GM23338 (cell line): ENCODE data around the gene IFI27. TPM values are rescaled to one million over a fixed set of nuclear protein-coding genes. Genes with fewer than 3 reads are reported as not detected.

Experiments used
- ATAC-seq: fragments of 200-7000 bp; cut with Tn5 transposase; 3 replicates; pipeline ENCODE4 v1.9.1; 2020
- DNase-seq: peaks from one replicate; pipeline ENCODE4 v3.0.0-alpha.2; 2015; ENCODE audit warnings: low spot score
- H2AFZ ChIP-seq: fragments of 200-600 bp; sonication (generic); 2 replicates; pipeline ENCODE4 v1.8.0; 2016; ENCODE audit warnings: antibody characterized with exemption, mild to moderate bottlenecking, moderate library complexity
- H3F3A ChIP-seq: fragments of 200-600 bp; sonication (generic); replicated peaks from 2 replicates; pipeline ENCODE4 v1.8.0; 2017; ENCODE audit warnings: antibody characterized with exemption, mixed run types, low read depth
- H3K27ac ChIP-seq: fragments of 200-600 bp; sonication (generic); 2 replicates; pipeline ENCODE4 v1.6.1; 2016; ENCODE audit warnings: low read depth
- H3K27me3 ChIP-seq: fragments of 200-600 bp; sonication (generic); 2 replicates; pipeline ENCODE4 v1.8.0; 2016; ENCODE audit warnings: mild to moderate bottlenecking, mixed run types, moderate library complexity; ENCODE audit not compliant: insufficient read depth
- H3K36me3 ChIP-seq: fragments of 200-600 bp; sonication (generic); 2 replicates; pipeline ENCODE4 v1.8.0; 2016; ENCODE audit warnings: mild to moderate bottlenecking; ENCODE audit not compliant: insufficient read depth
- H3K4me1 ChIP-seq: fragments of 200-600 bp; sonication (generic); 2 replicates; pipeline ENCODE4 v1.8.0; 2016; ENCODE audit warnings: mild to moderate bottlenecking, moderate library complexity; ENCODE audit not compliant: insufficient read depth
- H3K4me2 ChIP-seq: fragments of 200-600 bp; sonication (generic); 2 replicates; pipeline ENCODE4 v1.7.1; 2017; ENCODE audit warnings: mixed run types
- H3K4me3 ChIP-seq: fragments of 200-600 bp; sonication (generic); 2 replicates; pipeline ENCODE4 v1.6.1; 2016; ENCODE audit warnings: mixed run types
- H3K79me2 ChIP-seq: fragments of 200-600 bp; sonication (generic); replicated peaks from 2 replicates; pipeline ENCODE4 v1.8.0; 2017; ENCODE audit warnings: mild to moderate bottlenecking; ENCODE audit not compliant: insufficient read depth
- H3K9me2 ChIP-seq: fragments of 200-600 bp; sonication (generic); 2 replicates; pipeline ENCODE4 v1.8.0; 2017; ENCODE audit not compliant: insufficient read depth
- H4K20me1 ChIP-seq: fragments of 200-600 bp; sonication (generic); replicated peaks from 2 replicates; pipeline ENCODE4 v1.8.0; 2017; ENCODE audit warnings: mild to moderate bottlenecking; ENCODE audit not compliant: insufficient read depth
- H3K27ac Mint-ChIP-seq: 2 replicates; pipeline ENCODE4 v1.8.0; 2020; ENCODE audit warnings: inconsistent platforms, mild to moderate bottlenecking, moderate library complexity, mixed read lengths
- H3K27me3 Mint-ChIP-seq: 3 replicates; pipeline ENCODE4 v1.8.0; 2022; ENCODE audit warnings: low read depth, mild to moderate bottlenecking, moderate library complexity, mixed read lengths, inconsistent platforms; ENCODE audit not compliant: insufficient read depth, poor library complexity
- H3K36me3 Mint-ChIP-seq: 3 replicates; pipeline ENCODE4 v1.8.0; 2021; ENCODE audit warnings: low read depth, mild to moderate bottlenecking, inconsistent platforms, moderate library complexity, mixed read lengths
- H3K4me1 Mint-ChIP-seq: 3 replicates; pipeline ENCODE4 v1.8.0; 2020; ENCODE audit warnings: mild to moderate bottlenecking, inconsistent platforms, mixed read lengths
- H3K4me3 Mint-ChIP-seq: 3 replicates; pipeline ENCODE4 v1.8.0; 2021; ENCODE audit warnings: moderate library complexity, mild to moderate bottlenecking, inconsistent platforms, mixed read lengths
- H3K9me3 Mint-ChIP-seq: 3 replicates; pipeline ENCODE4 v1.8.0; 2020; ENCODE audit warnings: moderate library complexity, mild to moderate bottlenecking, inconsistent platforms, mixed read lengths
- CREB1 ChIP-seq: fragments of 250-450 bp; sonication (Bioruptor Pico); IDR thresholded peaks from 2 replicates; pipeline ENCODE4 v1.5.0; 2020; ENCODE audit warnings: low read depth, mild to moderate bottlenecking, moderate library complexity
- CTCF ChIP-seq, 2 experiments: fragments of 200-600 bp in 1 of 2; sonication (generic) in 1 of 2; conservative IDR thresholded peaks; 2 replicates each; pipeline versions ENCODE4 v1.5.1 to v1.6.1; 2016 to 2017; ENCODE audit warnings: antibody characterized with exemption in 2 of 2, low read depth in 2 of 2, mild to moderate bottlenecking in 2 of 2, moderate library complexity in 1 of 2
- EZH2 ChIP-seq: fragments of 200-600 bp; sonication (generic); IDR thresholded peaks from one replicate; pipeline ENCODE4 v1.8.0; 2017; ENCODE audit warnings: antibody characterized with exemption, mild to moderate bottlenecking, low read depth; ENCODE audit not compliant: unreplicated experiment
- JUNB ChIP-seq: IDR thresholded peaks from one replicate; pipeline ENCODE4 v1.6.1; 2016; ENCODE audit warnings: antibody characterized with exemption; ENCODE audit not compliant: unreplicated experiment
- NANOG ChIP-seq: IDR thresholded peaks from 2 replicates; pipeline ENCODE4 v1.6.1; 2016; ENCODE audit warnings: antibody characterized with exemption, borderline replicate concordance
- POLR2AphosphoS5 ChIP-seq: IDR thresholded peaks from 2 replicates; pipeline ENCODE4 v1.6.1; 2016; ENCODE audit warnings: antibody characterized with exemption, low read depth
- REST ChIP-seq: IDR thresholded peaks from one replicate; pipeline ENCODE4 v1.6.1; 2018; ENCODE audit warnings: antibody characterized with exemption; ENCODE audit not compliant: unreplicated experiment
- STAT1 ChIP-seq: IDR thresholded peaks from one replicate; pipeline ENCODE4 v1.6.1; 2016; ENCODE audit warnings: antibody characterized with exemption; ENCODE audit not compliant: unreplicated experiment
- ZNF114 ChIP-seq: fragments of 250-450 bp; sonication (Bioruptor Pico); IDR thresholded peaks from 2 replicates; pipeline ENCODE4 v1.5.0; 2020; ENCODE audit warnings: mild to moderate bottlenecking, moderate library complexity
- polyA plus RNA-seq: library from polyadenylated mRNA; unstranded; fragments of >200 nt; fragmentation: Nextera tagmentation; extraction: Ambion mirVana; gene quantifications from 2 replicates; pipeline ENCODE4 v1.2.1, GENCODE V29; 2016
- total RNA-seq: library from RNA; depleted of rRNA; stranded (reverse); fragments of >200 nt; shearing (Covaris generic); gene quantifications from 2 replicates; pipeline ENCODE4 v1.2.3, GENCODE V29; 2014

IFI27 gene
- total and polyA plus RNA-seq, 2 experiments from 2014 or later: 0.49 to 1.2 TPM

GRCh38 chr14:94113490-94113889 is 3.0 kb downstream of the IFI27 start:
- no peaks in the 10 kb centered on the region for H3F3A ChIP-seq
- no peaks in the 10 kb centered on the region for H4K20me1 ChIP-seq
- TF ChIP-seq JUNB (no peak), REST (no peak), CTCF (conservative IDR thresholded peaks at IDR 0.05; ENCODE audit: low read depth in 2 of 2) (no peak), NANOG (no peak), EZH2 (no peak), STAT1 (no peak), POLR2AphosphoS5 (no peak), CREB1 (CRISPR knock-in tag) (no peak)
- H3K4me1 Mint-ChIP-seq: peaks cover 15% of the 10 kb centered on the region
- DNase-seq (no peak), ATAC-seq (no peak)
- peaks cover 1% of the 10 kb centered on the region for H3K27me3 Mint-ChIP-seq
- H3K36me3 Mint-ChIP-seq: no peaks in the 10 kb centered on the region
- H2AFZ ChIP-seq: no peak overlapping the region
- no peaks in the 10 kb centered on the region for H3K4me1 ChIP-seq
- H3K9me2 ChIP-seq: no peaks in the 10 kb centered on the region
- no peak overlapping the region for H3K4me2 ChIP-seq
- no peak overlapping the region for H3K27ac ChIP-seq
- no peak overlapping the region for H3K4me3 Mint-ChIP-seq
- no peak overlapping the region for H3K27ac Mint-ChIP-seq
- no peaks in the 10 kb centered on the region for H3K27me3 ChIP-seq
- no peaks in the 10 kb centered on the region for H3K36me3 ChIP-seq
- H3K4me3 ChIP-seq: no peak overlapping the region
- no peaks in the 10 kb centered on the region for H3K9me3 Mint-ChIP-seq
- no peaks in the 10 kb centered on the region for H3K79me2 ChIP-seq

- Histone ChIP-seq H3K9me2 (no peaks in the 10 kb centered on the region), H3F3A (no peaks in the 10 kb centered on the region), H2AFZ (no peak overlapping the region), H3K4me1 (no peaks in the 10 kb centered on the region), H3K4me3 (no peak overlapping the region), H3K36me3 (no peaks in the 10 kb centered on the region), H4K20me1 (no peaks in the 10 kb centered on the region), H3K79me2 (no peaks in the 10 kb centered on the region), H3K4me2 (no peak overlapping the region), H3K27ac (no peak overlapping the region), H3K27me3 (no peaks in the 10 kb centered on the region)
- Mint-ChIP-seq H3K36me3 (no peaks in the 10 kb centered on the region), H3K4me1 (peaks cover 15% of the 10 kb centered on the region), H3K4me3 (no peak overlapping the region), H3K27me3 (peaks cover 1% of the 10 kb centered on the region), H3K27ac (no peak overlapping the region), H3K9me3 (no peaks in the 10 kb centered on the region)
- ATAC-seq (no peak), DNase-seq (no peak)
- no peak for TF ChIP-seq ZNF114
Measured at GRCh38 chr14:94113908-94114588, 3.5 kb downstream of the IFI27 start.
